GM19395 (cell line): ENCODE measurements around the gene CRACR2B.

Experiments
- ATAC-seq: cut with Tn5 transposase; IDR thresholded peaks from one replicate; pipeline ENCODE4 v1.9.1; 2021; ENCODE audit warnings: mild to moderate bottlenecking, moderate library complexity; ENCODE audit not compliant: unreplicated experiment

CRACR2B gene

GRCh38 chr11:850775-851763 lies 23.4 kb downstream of the CRACR2B start:
- ATAC-seq, result no peak

DNA sequence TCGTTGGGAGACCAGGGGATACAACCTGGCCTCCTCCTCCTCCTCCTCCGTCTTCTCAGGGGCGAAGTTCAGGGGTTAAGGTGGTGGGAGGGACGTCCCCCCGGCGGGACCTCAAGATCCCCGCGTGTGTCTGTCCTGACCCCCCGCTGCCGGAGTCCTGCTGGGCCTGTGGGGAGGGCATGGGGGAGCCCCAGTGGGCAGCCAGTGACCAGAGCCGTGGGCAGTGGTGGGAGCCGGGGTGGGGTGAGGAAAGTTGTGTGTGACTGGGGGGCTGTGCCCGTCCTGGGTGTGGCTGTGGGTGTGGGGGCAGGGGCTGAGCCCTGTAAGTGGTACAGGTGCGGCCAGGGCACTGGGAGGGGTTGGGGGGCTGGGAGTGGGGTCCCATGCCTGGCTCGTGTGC lies 25.0 kb downstream of the CRACR2B start:
- ATAC-seq, result no peak

GRCh38 chr11:853682-854448 lies 26.1 kb downstream of the CRACR2B start:
- no peak for ATAC-seq

GRCh38 chr11:854601-855329 lies 27.0 kb downstream of the CRACR2B start:
- no peak for ATAC-seq

GRCh38 chr11:855330-855674 lies 27.6 kb downstream of the CRACR2B start:
- ATAC-seq, result no peak

- ATAC-seq, result no peak
These were observed 28.1 kb downstream of the CRACR2B start for GRCh38 chr11:855796-856195.

DNA sequence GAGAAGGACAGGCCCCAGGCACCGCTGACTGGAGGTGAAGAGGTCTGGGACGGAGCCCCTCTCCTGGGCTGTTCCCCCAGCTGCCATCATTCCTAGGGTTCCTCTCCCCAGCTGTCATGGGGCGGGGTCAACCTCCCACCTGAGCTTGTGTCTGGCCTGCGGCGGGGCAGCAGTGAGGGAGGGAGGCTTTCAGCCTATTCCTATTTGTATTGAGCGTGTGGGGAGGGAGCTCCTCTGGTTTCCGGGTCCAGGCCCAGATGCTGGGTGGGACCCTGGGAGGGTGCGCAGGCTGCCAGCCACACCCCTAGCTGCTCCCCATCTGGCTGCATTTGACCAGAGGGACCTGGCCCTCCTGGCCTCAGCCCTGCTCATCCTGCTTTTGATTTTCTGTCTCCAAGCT lies 28.7 kb downstream of the CRACR2B start:
- ATAC-seq, result no peak

DNA sequence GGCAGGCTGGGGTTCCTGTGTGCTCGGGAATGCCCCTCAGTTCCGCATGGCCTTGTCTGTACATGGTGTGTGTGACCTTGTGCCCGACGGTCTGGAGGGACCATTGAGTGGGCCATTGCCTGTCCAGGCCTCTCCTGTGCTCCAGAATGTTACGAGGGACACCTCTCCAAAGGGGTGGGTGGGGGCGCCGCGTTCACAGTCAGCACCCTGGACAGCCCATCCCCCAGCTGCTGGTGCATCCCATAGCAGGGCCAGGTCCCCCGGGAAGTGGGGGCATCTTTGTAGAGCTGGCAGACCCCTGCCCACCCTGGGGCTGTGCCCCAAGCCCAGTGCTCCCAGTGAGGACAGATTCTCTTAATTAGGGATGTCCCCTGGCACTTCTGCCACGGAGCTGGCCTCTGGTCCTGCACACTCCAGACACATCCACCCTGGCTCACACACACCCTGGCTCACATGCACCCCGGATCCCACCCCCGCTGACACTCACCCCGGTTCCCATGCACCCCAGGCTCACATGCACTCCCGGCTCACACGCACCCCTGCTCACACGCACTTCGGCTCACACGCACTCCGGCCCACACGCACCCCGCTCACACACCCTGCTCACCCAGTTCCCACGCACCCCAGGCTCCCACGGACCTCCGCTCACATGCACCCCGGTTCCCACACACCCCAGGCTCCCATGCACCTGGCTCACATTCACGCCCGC lies 30.5 kb downstream of the CRACR2B start:
- no peak for ATAC-seq

DNA sequence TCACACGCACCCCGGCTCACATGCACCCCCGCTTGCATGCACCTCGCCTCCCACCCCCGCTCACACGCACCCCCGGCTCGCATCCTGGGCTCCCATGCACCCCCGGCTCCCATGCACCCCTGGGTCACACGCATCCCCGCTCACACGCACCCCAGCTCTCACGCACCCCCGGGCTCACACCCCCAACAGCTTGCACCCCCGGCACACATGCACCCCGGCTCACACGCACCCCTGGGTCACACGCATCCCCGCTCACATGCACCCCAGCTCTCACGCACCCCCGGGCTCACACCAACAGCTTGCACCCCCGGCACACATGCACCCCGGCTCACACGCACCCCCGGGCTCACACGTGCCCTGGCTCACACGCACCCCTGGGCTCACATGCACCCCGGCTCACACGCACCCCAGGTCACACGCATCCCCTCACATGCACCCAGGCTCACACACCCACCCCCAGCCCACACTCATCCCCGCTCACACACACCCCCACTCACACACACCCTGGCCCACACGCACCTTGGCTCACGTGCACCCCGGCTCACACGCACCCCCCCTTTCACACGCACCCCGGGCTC lies 31.1 kb downstream of the CRACR2B start:
- ATAC-seq, result no peak

GRCh38 chr11:859394-860131 lies 31.8 kb downstream of the CRACR2B start:
- no peak for ATAC-seq

DNA sequence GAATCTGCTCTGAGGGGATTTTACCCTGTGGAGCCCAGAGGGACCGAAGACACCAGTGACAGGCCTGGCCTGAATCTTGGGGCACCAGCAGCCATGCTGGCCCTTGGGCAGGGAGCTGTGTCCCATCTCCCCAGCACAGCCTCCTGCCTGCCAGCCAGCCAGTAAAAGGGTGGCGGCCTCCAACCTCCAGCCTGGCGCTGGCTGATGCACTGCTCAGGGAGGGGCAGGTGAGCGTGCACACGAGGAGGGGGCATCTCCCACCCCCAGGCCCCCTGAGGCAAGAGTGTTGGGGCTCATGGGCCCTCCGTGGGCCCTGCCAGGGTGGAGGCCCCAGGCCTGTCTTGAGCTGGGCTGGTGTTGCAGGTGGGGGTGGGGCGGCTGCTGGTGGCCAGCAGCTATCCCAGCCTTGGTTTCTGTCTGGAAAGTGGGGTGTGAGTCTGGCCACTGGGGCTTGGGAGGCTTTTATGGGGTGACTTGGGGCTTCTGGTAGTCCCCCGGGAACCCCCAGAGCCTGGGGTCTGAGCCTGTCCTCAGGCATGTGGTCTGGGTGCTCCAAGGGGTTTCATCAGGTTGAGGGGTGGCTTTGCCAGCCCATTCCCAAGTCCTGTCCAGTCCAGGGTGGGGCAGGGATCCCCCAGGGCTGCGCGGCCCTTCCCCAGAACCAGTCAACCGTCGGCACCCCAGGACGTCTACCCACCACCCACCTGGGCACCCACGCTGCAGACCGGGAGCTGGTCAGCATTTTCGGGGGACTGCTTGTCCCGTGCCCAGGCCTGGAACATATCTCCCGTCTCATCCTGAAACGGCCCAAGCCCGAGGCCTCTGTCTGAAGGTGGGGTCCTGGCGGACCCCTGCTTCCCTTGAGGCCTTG lies 32.8 kb downstream of the CRACR2B start:
- no peak for ATAC-seq

GRCh38 chr11:861105-861479 lies 33.4 kb downstream of the CRACR2B start:
- ATAC-seq, result no peak

GRCh38 chr11:862081-862661 lies 34.5 kb downstream of the CRACR2B start:
- no peak for ATAC-seq

GRCh38 chr11:862696-863022 lies 34.9 kb downstream of the CRACR2B start:
- no peak for ATAC-seq

DNA sequence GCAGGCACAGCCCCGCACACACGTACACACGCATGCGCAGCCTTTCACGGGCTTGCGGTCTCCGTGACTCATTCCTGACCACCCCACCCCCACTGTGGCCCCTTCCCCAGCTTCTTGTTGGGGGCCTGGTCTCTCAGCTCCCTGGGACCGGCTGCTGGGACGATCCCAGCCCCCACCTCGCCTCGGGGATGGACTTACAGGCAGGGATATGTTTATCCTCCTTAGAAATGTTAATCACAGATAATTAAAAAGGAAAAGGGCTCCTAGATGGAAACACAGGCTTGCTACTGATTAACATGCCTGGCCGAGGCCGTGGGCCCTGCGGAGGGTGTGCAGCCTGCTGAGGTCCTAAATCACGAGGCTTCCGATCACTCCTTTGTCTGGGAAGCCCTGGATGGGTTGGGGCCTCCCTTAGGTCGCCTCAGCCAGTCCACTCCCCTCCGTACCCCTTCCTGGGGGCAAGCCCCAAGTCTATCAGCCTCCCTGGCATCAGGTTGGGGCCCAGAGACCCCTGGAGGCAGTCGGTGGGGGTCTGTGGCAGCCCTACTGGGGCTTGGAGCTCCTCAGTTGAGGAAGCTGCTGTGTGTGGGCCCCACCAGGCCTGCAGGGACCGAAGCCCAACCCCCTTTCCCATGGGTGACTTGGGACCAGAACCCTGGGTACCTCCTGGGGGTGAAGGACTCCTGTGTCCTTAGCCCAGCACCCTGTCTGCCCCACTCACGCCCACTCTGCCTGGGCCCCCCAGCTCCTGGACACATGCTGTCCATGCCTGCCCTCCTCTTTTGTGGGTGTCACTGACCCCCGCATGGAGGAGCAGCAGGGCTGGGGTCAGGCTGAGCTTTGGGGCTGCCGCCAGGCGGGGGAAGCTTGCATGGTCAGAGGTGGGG lies 35.5 kb downstream of the CRACR2B start:
- ATAC-seq, result no peak

- ATAC-seq, result no peak
These were observed 36.5 kb downstream of the CRACR2B start for GRCh38 chr11:863910-864827.

DNA sequence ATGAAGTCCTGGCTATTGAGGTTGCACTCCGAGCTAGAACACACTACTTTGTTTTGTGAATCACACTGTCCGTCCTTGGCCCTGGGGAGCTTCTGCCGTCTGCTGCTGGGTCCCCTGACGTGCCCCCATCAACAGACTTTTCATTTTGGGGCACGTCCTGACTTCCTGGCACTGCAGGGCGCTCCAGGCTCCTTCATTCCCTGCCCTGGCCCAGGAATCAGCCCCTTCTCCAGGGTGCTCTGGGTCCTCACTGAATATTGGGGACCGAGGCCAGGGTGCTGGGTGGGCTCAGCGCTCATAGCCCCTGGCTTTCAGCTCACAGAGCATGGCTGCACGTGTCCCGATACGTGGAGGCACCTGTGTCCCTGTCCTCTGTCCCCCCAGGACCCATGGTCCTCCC lies 37.2 kb downstream of the CRACR2B start:
- no peak for ATAC-seq
